HG03103 (cell line): Measurements from ENCODE around the gene VSIR.

Experiments used
- ATAC-seq: cut with Tn5 transposase; IDR thresholded peaks from one replicate; pipeline ENCODE4 v1.9.1; 2021; ENCODE audit warnings: low read depth; ENCODE audit not compliant: unreplicated experiment

VSIR gene

GRCh38 chr10:71807557-71808510, 34.5 kb upstream of the VSIR start:
- no peak for ATAC-seq

GRCh38 chr10:71806704-71807556, 33.6 kb upstream of the VSIR start:
- ATAC-seq: no peak

- ATAC-seq: no peak
Measured at GRCh38 chr10:71805776-71806703, 32.7 kb upstream of the VSIR start.

- no peak for ATAC-seq
Measured at GRCh38 chr10:71804077-71804476, 30.8 kb upstream of the VSIR start.

GRCh38 chr10:71802715-71803488, 29.6 kb upstream of the VSIR start:
- no peak for ATAC-seq

- ATAC-seq: no peak
Measured at GRCh38 chr10:71802235-71802634, 28.9 kb upstream of the VSIR start.

- ATAC-seq: peak; percentile 85
Measured at GRCh38 chr10:71801361-71801760, 28.0 kb upstream of the VSIR start.

- no peak for ATAC-seq
Measured at GRCh38 chr10:71799608-71800453, 26.5 kb upstream of the VSIR start.

GRCh38 chr10:71799112-71799511, 25.8 kb upstream of the VSIR start:
- ATAC-seq: no peak

GRCh38 chr10:71798308-71798624, 24.9 kb upstream of the VSIR start:
- no peak for ATAC-seq

GRCh38 chr10:71797533-71798307, 24.4 kb upstream of the VSIR start:
- ATAC-seq: no peak

GRCh38 chr10:71796749-71797405, 23.6 kb upstream of the VSIR start:
- ATAC-seq: no peak

GRCh38 chr10:71795248-71795647, 21.9 kb upstream of the VSIR start:
- ATAC-seq: no peak

- ATAC-seq: no peak
Measured at GRCh38 chr10:71790749-71791440, 17.6 kb upstream of the VSIR start.

GRCh38 chr10:71789871-71790270, 16.6 kb upstream of the VSIR start:
- no peak for ATAC-seq

- no peak for ATAC-seq
Measured at GRCh38 chr10:71788954-71789353, 15.6 kb upstream of the VSIR start.

- ATAC-seq: no peak
Measured at GRCh38 chr10:71784679-71785272, 11.5 kb upstream of the VSIR start.
